Duodenal mucosa (tissue), 2 donors: ENCODE measurements around the gene LRMDA.

Experiments used
- H3K27ac ChIP-seq: one replicate; pipeline ENCODE4 v1.7.0; 2013; ENCODE audit warnings: low read depth, low read length
- H3K27me3 ChIP-seq, 2 donors: one replicate each; pipeline ENCODE4 v1.7.0; 2013; ENCODE audit warnings: low read length in 2 of 2, control low read depth in 1 of 2; ENCODE audit not compliant: insufficient read depth in 2 of 2, control insufficient read depth in 1 of 2
- H3K36me3 ChIP-seq, 2 donors: one replicate each; pipeline ENCODE4 v1.7.0; 2013; ENCODE audit warnings: low read length in 2 of 2, control low read depth in 1 of 2; ENCODE audit not compliant: insufficient read depth in 2 of 2, control insufficient read depth in 1 of 2
- H3K4me1 ChIP-seq, 2 donors: one replicate each; pipeline ENCODE4 v1.7.0; 2013; ENCODE audit warnings: low read length in 2 of 2, control low read depth in 1 of 2; ENCODE audit not compliant: insufficient read depth in 2 of 2, control insufficient read depth in 1 of 2
- H3K4me3 ChIP-seq, 2 donors: one replicate each; pipeline ENCODE4 v1.7.0; 2013; ENCODE audit warnings: low read length in 2 of 2, low read depth in 1 of 2
- H3K9ac ChIP-seq, 2 donors: one replicate each; pipeline ENCODE4 v1.7.0; 2013; ENCODE audit warnings: low read length in 2 of 2, low read depth in 1 of 2
- H3K9me3 ChIP-seq, 2 donors: one replicate each; pipeline ENCODE4 v1.7.0; 2013; ENCODE audit warnings: low read length in 2 of 2, control low read depth in 1 of 2; ENCODE audit not compliant: control insufficient read depth in 1 of 2

LRMDA gene

GRCh38 chr10:75592151-75592787, 160.8 kb downstream of the LRMDA start:
- no peak overlapping the region for H3K4me3 ChIP-seq
- no peaks in the 10 kb centered on the region for H3K9me3 ChIP-seq
- H3K9ac ChIP-seq = no peak overlapping the region

GRCh38 chr10:75592791-75593643, 161.6 kb downstream of the LRMDA start:
- H3K27ac ChIP-seq = no peak overlapping the region
- no peaks in the 10 kb centered on the region for H3K9me3 ChIP-seq
- no peaks in the 10 kb centered on the region for H3K4me1 ChIP-seq
- no peaks in the 10 kb centered on the region for H3K27me3 ChIP-seq
- H3K36me3 ChIP-seq = no peaks in the 10 kb centered on the region
- no peak overlapping the region for H3K4me3 ChIP-seq
- H3K9ac ChIP-seq = no peak overlapping the region

More at GRCh38 chr10:75592151-75592787, 160.8 kb downstream of the LRMDA start:
- Histone ChIP-seq H3K27ac (no peak overlapping the region), H3K36me3 (no peaks in the 10 kb centered on the region), H3K4me1 (no peaks in the 10 kb centered on the region), H3K27me3 (no peaks in the 10 kb centered on the region)

GRCh38 chr10:75593692-75594556, 162.5 kb downstream of the LRMDA start:
- Histone ChIP-seq H3K9ac (no peak overlapping the region), H3K4me3 (no peak overlapping the region), H3K9me3 (no peaks in the 10 kb centered on the region), H3K27ac (no peak overlapping the region), H3K4me1 (no peaks in the 10 kb centered on the region), H3K27me3 (no peaks in the 10 kb centered on the region), H3K36me3 (no peaks in the 10 kb centered on the region)

GRCh38 chr10:75596930-75597620, 165.7 kb downstream of the LRMDA start:
- H3K9ac ChIP-seq = no peak overlapping the region
- H3K27me3 ChIP-seq = no peaks in the 10 kb centered on the region
- no peaks in the 10 kb centered on the region for H3K4me1 ChIP-seq
- H3K9me3 ChIP-seq = no peaks in the 10 kb centered on the region
- H3K27ac ChIP-seq = no peak overlapping the region
- H3K4me3 ChIP-seq = no peak overlapping the region
- no peaks in the 10 kb centered on the region for H3K36me3 ChIP-seq

GRCh38 chr10:75597773-75598440, 166.5 kb downstream of the LRMDA start:
- Histone ChIP-seq H3K27ac (no peak overlapping the region), H3K36me3 (no peaks in the 10 kb centered on the region), H3K9ac (no peak overlapping the region), H3K4me1 (no peaks in the 10 kb centered on the region), H3K9me3 (no peaks in the 10 kb centered on the region), H3K27me3 (no peaks in the 10 kb centered on the region), H3K4me3 (no peak overlapping the region)

GRCh38 chr10:75598998-75599397, 167.6 kb downstream of the LRMDA start:
- H3K4me3 ChIP-seq = no peak overlapping the region
- no peak overlapping the region for H3K27ac ChIP-seq
- H3K9ac ChIP-seq = no peak overlapping the region
- no peaks in the 10 kb centered on the region for H3K4me1 ChIP-seq
- no peaks in the 10 kb centered on the region for H3K27me3 ChIP-seq
- no peaks in the 10 kb centered on the region for H3K36me3 ChIP-seq
- H3K9me3 ChIP-seq = no peaks in the 10 kb centered on the region

- Histone ChIP-seq H3K36me3 (no peaks in the 10 kb centered on the region), H3K27me3 (no peaks in the 10 kb centered on the region), H3K27ac (no peak overlapping the region), H3K9me3 (no peaks in the 10 kb centered on the region), H3K4me1 (no peaks in the 10 kb centered on the region), H3K4me3 (no peak overlapping the region), H3K9ac (no peak overlapping the region)
These were observed 168.6 kb downstream of the LRMDA start for GRCh38 chr10:75599875-75600648.

- H3K27ac ChIP-seq = no peak overlapping the region
- no peaks in the 10 kb centered on the region for H3K4me1 ChIP-seq
- no peak overlapping the region for H3K9ac ChIP-seq
- H3K4me3 ChIP-seq = no peak overlapping the region
- H3K27me3 ChIP-seq = no peaks in the 10 kb centered on the region
- no peaks in the 10 kb centered on the region for H3K9me3 ChIP-seq
- H3K36me3 ChIP-seq = no peaks in the 10 kb centered on the region
These were observed 169.4 kb downstream of the LRMDA start for GRCh38 chr10:75600833-75601232.

GRCh38 chr10:75602341-75602740, 170.9 kb downstream of the LRMDA start:
- Histone ChIP-seq H3K4me3 (no peak overlapping the region), H3K9ac (no peak overlapping the region), H3K4me1 (peaks cover 4 to 9% of the 10 kb centered on the region in 2 donors), H3K27ac (no peak overlapping the region), H3K9me3 (no peaks in the 10 kb centered on the region), H3K27me3 (no peaks in the 10 kb centered on the region), H3K36me3 (no peaks in the 10 kb centered on the region)
